ENCODE measurements around the gene CSTB. TPM values are rescaled to one million over a fixed set of nuclear protein-coding genes. Genes with fewer than 3 reads are reported as not detected.

Gene CSTB
- total RNA-seq, 1 donor from 2014 or later = 32.7 TPM

DNA sequence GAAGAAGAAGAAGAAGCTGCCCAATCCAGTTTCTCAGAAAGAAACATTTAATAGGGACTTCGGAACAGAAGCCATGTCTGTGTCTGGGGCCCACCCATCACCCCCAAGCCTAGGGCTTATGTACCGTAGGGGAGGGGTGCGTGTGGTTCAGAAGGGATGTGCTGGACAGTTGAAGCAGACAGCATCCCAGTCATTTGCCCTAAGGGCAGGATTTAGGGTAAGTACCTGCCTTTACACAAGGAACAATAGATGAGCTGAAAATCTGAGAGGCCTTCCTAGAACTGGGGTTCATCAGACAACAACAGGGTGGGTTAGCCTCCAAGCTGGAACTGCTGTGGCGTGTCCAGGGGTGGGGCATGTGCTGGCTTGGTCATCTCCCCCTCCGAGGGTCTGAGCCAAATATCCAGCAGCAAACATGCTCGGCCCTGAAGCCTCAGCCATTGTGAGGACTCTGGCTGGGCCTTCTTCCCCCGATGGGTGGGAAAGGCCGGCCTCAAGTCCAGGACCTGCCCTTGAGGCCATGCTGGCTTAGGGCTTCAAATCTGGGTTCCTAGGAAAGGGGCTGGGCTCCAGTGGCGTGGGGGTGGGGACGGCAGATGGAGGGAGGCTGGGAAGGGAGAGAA is 12.1 kb downstream of the CSTB start:
- Mint-ChIP-seq H3K4me3 (ENCODE audit: unreplicated experiment) (no peak overlapping the region), H3K27ac (ENCODE audit: unreplicated experiment) (no peak overlapping the region), H3K4me1 (ENCODE audit: low read depth, unreplicated experiment) (peaks cover 23% of the 10 kb centered on the region), H3K36me3 (ENCODE audit: unreplicated experiment) (no peaks in the 10 kb centered on the region), H3K9me3 (ENCODE audit: unreplicated experiment) (peaks cover 5% of the 10 kb centered on the region), H3K27me3 (ENCODE audit: unreplicated experiment) (peaks cover 7% of the 10 kb centered on the region)
- no peak for TF ChIP-seq CTCF (IDR thresholded peaks at IDR 0.05; ENCODE audit: partially characterized antibody, unreplicated experiment)
- no peak for DNase-seq

GRCh38 chr21:43762303-43763128 is 13.6 kb downstream of the CSTB start:
- peaks cover 4% of the 10 kb centered on the region for H3K9me3 Mint-ChIP-seq (ENCODE audit: unreplicated experiment)
- H3K4me1 Mint-ChIP-seq (ENCODE audit: low read depth, unreplicated experiment) = peaks cover 22% of the 10 kb centered on the region
- no peak for TF ChIP-seq CTCF (IDR thresholded peaks at IDR 0.05; ENCODE audit: partially characterized antibody, unreplicated experiment)
- H3K4me3 Mint-ChIP-seq (ENCODE audit: unreplicated experiment) = no peak overlapping the region
- no peak for DNase-seq
- H3K27me3 Mint-ChIP-seq (ENCODE audit: unreplicated experiment) = peaks cover 7% of the 10 kb centered on the region
- H3K27ac Mint-ChIP-seq (ENCODE audit: unreplicated experiment) = no peak overlapping the region
- H3K36me3 Mint-ChIP-seq (ENCODE audit: unreplicated experiment) = no peaks in the 10 kb centered on the region

DNA sequence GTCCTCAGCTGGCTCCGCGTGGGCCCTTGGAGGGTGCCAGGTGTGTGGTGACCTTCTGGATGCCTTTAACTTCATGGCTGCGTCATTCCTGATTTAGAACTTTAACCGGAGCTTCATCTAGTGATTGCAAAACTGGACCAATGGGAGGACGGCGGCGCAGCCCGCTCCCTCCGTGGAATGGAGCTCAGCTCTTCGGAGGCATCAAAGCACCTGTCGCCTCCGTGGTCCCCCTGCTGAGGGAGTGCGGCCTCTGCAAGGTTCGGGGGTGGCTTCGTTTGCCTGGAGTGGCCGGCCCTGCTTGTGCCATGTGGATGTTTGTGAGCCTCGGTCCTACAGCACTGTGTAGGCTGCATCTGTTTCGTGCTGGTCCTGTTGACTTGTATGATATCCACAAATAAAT is 14.2 kb downstream of the CSTB start:
- peaks cover 17% of the 10 kb centered on the region for H3K4me1 Mint-ChIP-seq (ENCODE audit: low read depth, unreplicated experiment)
- no peak overlapping the region for H3K4me3 Mint-ChIP-seq (ENCODE audit: unreplicated experiment)
- peaks cover 4% of the 10 kb centered on the region for H3K9me3 Mint-ChIP-seq (ENCODE audit: unreplicated experiment)
- TF ChIP-seq CTCF (IDR thresholded peaks at IDR 0.05; ENCODE audit: partially characterized antibody, unreplicated experiment) = no peak
- H3K36me3 Mint-ChIP-seq (ENCODE audit: unreplicated experiment) = no peaks in the 10 kb centered on the region
- DNase-seq = no peak
- H3K27ac Mint-ChIP-seq (ENCODE audit: unreplicated experiment) = no peak overlapping the region
- H3K27me3 Mint-ChIP-seq (ENCODE audit: unreplicated experiment) = peaks cover 4% of the 10 kb centered on the region

GRCh38 chr21:43760391-43760958 is 15.6 kb downstream of the CSTB start:
- DNase-seq = no peak
- Mint-ChIP-seq H3K27ac (ENCODE audit: unreplicated experiment) (no peak overlapping the region), H3K36me3 (ENCODE audit: unreplicated experiment) (no peaks in the 10 kb centered on the region), H3K9me3 (ENCODE audit: unreplicated experiment) (peaks cover 5% of the 10 kb centered on the region), H3K4me3 (ENCODE audit: unreplicated experiment) (no peak overlapping the region), H3K4me1 (ENCODE audit: low read depth, unreplicated experiment) (peaks cover 12% of the 10 kb centered on the region), H3K27me3 (ENCODE audit: unreplicated experiment) (no peaks in the 10 kb centered on the region)
- no peak for TF ChIP-seq CTCF (IDR thresholded peaks at IDR 0.05; ENCODE audit: partially characterized antibody, unreplicated experiment)

- no peak overlapping the region for H3K27ac Mint-ChIP-seq (ENCODE audit: unreplicated experiment)
- no peak for TF ChIP-seq CTCF (IDR thresholded peaks at IDR 0.05; ENCODE audit: partially characterized antibody, unreplicated experiment)
- peaks cover 12% of the 10 kb centered on the region for H3K4me1 Mint-ChIP-seq (ENCODE audit: low read depth, unreplicated experiment)
- H3K4me3 Mint-ChIP-seq (ENCODE audit: unreplicated experiment) = no peak overlapping the region
- no peaks in the 10 kb centered on the region for H3K27me3 Mint-ChIP-seq (ENCODE audit: unreplicated experiment)
- DNase-seq = no peak
- no peaks in the 10 kb centered on the region for H3K36me3 Mint-ChIP-seq (ENCODE audit: unreplicated experiment)
- H3K9me3 Mint-ChIP-seq (ENCODE audit: unreplicated experiment) = peaks cover 5% of the 10 kb centered on the region
Observed at GRCh38 chr21:43759651-43760050, 16.5 kb downstream of the CSTB start.
